Measurements from ENCODE around the gene FGFR1OP2. TPM values are rescaled to one million over a fixed set of nuclear protein-coding genes. Genes with fewer than 3 reads are reported as not detected.
A peak's percentile ranks its signal among the peaks of the same experiment; 100 is the strongest.

FGFR1OP2 gene
- total RNA-seq, 4 donors from 2014 or later, result 63.8 to 114 (median 87.0) TPM

DNA sequence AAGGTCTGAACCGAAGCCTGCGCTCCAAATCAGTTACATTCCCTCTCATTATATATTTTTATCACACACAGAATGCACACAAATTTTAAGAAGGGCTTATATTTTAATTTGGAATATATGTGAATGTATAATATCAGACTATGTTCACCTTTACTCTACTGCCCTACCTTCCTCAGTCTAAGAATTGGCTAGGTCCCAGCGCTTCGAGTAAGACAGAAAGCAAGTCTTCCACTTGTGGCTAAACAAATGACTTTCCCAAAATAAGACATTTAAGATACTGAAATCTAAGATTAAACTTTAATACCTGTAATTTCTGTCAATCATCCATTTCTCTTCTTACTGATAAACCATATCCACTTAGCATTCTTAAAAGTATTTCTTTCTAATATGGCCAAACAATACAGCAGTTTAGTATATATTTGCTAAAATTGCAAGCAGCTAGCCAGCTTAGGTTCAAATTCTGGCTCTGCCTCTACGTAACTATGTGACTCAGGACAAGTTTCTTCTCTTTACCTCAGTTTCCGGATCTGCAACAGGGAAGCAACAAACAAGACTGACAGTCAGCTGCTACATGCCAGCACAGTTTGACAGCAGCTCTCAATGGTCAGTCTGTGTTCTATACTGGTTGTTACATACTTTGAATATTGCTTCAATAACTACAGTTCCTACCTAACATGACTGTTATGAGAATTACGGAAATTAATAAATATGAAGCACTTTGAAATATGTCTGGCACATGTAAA is 2.5 kb upstream of the FGFR1OP2 start:
- no peak for ATAC-seq (ENCODE audit: low FRiP score)
- DNase-seq (ENCODE audit: low spot score), result no peak

DNA sequence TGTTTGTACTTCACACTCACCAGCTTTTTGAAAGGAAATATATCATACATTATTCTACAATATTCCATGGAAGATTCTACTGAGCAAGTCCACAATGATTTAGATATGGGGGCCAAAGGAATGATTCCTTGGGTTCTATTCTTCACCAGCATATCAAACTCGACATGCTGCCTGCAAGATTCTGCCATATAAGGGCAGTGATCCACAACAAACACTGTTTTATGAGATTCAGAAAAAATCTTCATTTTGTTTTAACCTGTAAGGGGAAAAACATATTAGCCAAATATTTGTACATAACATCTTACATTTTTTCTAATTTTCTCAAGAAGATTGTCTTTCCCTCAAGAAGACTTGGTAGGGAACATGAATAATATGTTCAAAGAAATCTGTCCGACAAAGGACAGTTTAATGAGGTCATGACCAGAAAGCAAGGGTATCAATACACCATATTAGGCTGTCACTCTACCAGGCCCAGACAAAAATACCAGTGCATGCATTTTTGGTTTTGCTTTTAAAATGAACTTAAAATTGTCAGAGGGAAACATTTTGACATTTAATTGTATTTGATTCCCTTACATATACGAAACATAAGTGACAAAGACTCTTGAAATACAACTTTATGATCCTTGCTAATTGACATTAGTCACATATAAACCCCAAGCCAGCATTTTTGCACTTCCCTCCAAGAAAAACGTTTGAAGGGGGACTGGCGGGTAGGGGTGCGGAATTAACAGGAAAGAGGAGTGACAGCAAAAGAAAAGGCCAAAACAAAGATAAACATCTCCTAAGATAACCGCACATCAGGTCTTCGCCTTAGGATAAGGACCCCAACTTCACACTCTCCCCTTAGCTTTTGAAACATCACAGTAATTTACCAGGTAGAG is 1.5 kb upstream of the FGFR1OP2 start:
- DNase-seq (ENCODE audit: low spot score) (no peak), ATAC-seq (ENCODE audit: low FRiP score) (no peak)
- TF ChIP-seq CTCF (IDR thresholded peaks at IDR 0.05), result no peak

More for the DNA sequence above, 2.5 kb upstream of the FGFR1OP2 start:
- no peak for TF ChIP-seq CTCF (IDR thresholded peaks at IDR 0.05)

DNA sequence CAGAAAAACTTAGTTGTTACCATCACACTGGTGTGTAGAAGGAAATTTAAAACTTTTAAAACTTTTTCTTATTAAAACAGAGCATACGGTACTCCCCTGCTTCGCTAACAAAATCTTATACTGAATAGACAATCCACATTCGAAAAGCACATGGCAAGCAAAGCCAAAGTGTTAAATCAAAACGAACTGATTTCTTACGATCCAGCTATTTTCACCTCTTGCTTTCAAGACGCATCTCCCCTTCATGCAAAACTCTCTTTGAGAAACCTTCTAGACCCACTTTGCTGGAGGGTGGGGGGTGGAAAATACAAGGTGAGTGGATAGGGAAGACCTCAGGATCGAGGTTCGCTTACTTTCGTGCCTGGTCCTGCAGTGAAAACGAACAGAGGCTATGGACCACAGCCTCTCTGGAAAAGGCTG is 817 bp upstream of the FGFR1OP2 start:
- no peak for ATAC-seq (ENCODE audit: low FRiP score)
- no peak for TF ChIP-seq CTCF (IDR thresholded peaks at IDR 0.05)
- DNase-seq (ENCODE audit: low spot score), result no peak

DNA sequence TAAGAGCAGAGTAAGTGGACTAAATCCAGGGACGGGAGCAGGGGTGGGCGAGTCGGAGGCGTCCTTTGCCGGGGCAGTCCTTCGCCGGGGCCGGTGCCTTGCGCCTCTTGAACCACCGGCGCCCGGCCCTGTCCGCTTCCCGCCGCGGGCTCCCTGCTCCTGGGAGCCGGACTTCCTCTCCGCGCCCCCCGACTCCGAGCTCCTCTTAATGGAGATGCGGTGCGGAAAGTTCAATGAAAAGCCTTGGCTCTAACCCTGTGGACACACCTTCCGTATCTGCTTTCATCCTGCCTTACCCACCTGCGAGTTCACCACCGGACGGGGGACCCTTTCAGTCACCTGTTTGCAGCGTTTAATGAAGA is 412 bp downstream of the FGFR1OP2 start:
- ATAC-seq (ENCODE audit: low FRiP score) (peak; percentile 13), DNase-seq (ENCODE audit: low spot score) (no peak)
- no peak for TF ChIP-seq CTCF (IDR thresholded peaks at IDR 0.05)

- no peak for TF ChIP-seq CTCF (IDR thresholded peaks at IDR 0.05)
- no peak for ATAC-seq (ENCODE audit: low FRiP score)
These were observed 1.0 kb downstream of the FGFR1OP2 start for GRCh38 chr12:26939192-26939832.

GRCh38 chr12:26939953-26940352 is 1.7 kb downstream of the FGFR1OP2 start:
- TF ChIP-seq CTCF (IDR thresholded peaks at IDR 0.05), result no peak
- no peak for ATAC-seq (ENCODE audit: low FRiP score)
- DNase-seq (ENCODE audit: low spot score), result no peak

More at GRCh38 chr12:26939192-26939832, 1.0 kb downstream of the FGFR1OP2 start:
- no peak for DNase-seq (ENCODE audit: low spot score)
